ENCODE measurements around the gene UROC1. TPM values are rescaled to one million over a fixed set of nuclear protein-coding genes. Genes with fewer than 3 reads are reported as not detected.

UROC1 gene
- total RNA-seq, 2 donors from 2014 or later, result not detected

GRCh38 chr3:126452213-126452612 lies 65.4 kb downstream of the UROC1 start:
- Mint-ChIP-seq H3K27me3 (no peaks in the 10 kb centered on the region), H3K4me3 (no peak overlapping the region)
- no peak for ATAC-seq (replicated peaks)

GRCh38 chr3:126451511-126451910 lies 66.1 kb downstream of the UROC1 start:
- ATAC-seq (replicated peaks), result no peak
- Mint-ChIP-seq H3K4me3 (no peak overlapping the region), H3K4me1 (peaks cover 2% of the 10 kb centered on the region), H3K9me3 (no peaks in the 10 kb centered on the region), H3K36me3 (ENCODE audit: low read depth) (peaks cover 72% of the 10 kb centered on the region), H3K27ac (peak overlapping the region; percentile 43), H3K27me3 (no peaks in the 10 kb centered on the region)

More at GRCh38 chr3:126452213-126452612, 65.4 kb downstream of the UROC1 start:
- peak overlapping the region; percentile 43 for H3K27ac Mint-ChIP-seq
- no peaks in the 10 kb centered on the region for H3K9me3 Mint-ChIP-seq
- H3K36me3 Mint-ChIP-seq (ENCODE audit: low read depth), result peaks cover 79% of the 10 kb centered on the region
- H3K4me1 Mint-ChIP-seq, result peaks cover 5% of the 10 kb centered on the region

- Mint-ChIP-seq H3K9me3 (no peaks in the 10 kb centered on the region), H3K4me1 (no peaks in the 10 kb centered on the region), H3K27me3 (no peaks in the 10 kb centered on the region), H3K36me3 (ENCODE audit: low read depth) (peaks cover 66% of the 10 kb centered on the region), H3K4me3 (no peak overlapping the region), H3K27ac (no peak overlapping the region)
- no peak for ATAC-seq (replicated peaks)
Measured at GRCh38 chr3:126450744-126451143, 66.8 kb downstream of the UROC1 start.

- Mint-ChIP-seq H3K9me3 (no peaks in the 10 kb centered on the region), H3K4me1 (no peaks in the 10 kb centered on the region), H3K36me3 (ENCODE audit: low read depth) (peaks cover 61% of the 10 kb centered on the region), H3K4me3 (no peak overlapping the region), H3K27me3 (no peaks in the 10 kb centered on the region), H3K27ac (no peak overlapping the region)
- ATAC-seq (replicated peaks), result no peak
Measured at GRCh38 chr3:126450219-126450618, 67.4 kb downstream of the UROC1 start.

GRCh38 chr3:126449621-126450051 lies 67.9 kb downstream of the UROC1 start:
- ATAC-seq (replicated peaks), result no peak
- Mint-ChIP-seq H3K27ac (no peak overlapping the region), H3K4me1 (no peaks in the 10 kb centered on the region), H3K9me3 (no peaks in the 10 kb centered on the region), H3K4me3 (no peak overlapping the region), H3K27me3 (no peaks in the 10 kb centered on the region), H3K36me3 (ENCODE audit: low read depth) (peaks cover 55% of the 10 kb centered on the region)

- no peak overlapping the region for H3K27ac Mint-ChIP-seq
- H3K9me3 Mint-ChIP-seq, result no peaks in the 10 kb centered on the region
- H3K4me1 Mint-ChIP-seq, result no peaks in the 10 kb centered on the region
- H3K36me3 Mint-ChIP-seq (ENCODE audit: low read depth), result peaks cover 49% of the 10 kb centered on the region
- ATAC-seq (replicated peaks), result no peak
- no peaks in the 10 kb centered on the region for H3K27me3 Mint-ChIP-seq
- no peak overlapping the region for H3K4me3 Mint-ChIP-seq
Measured at GRCh38 chr3:126448893-126449180, 68.7 kb downstream of the UROC1 start.

- Mint-ChIP-seq H3K36me3 (ENCODE audit: low read depth) (peaks cover 45% of the 10 kb centered on the region), H3K27ac (no peak overlapping the region), H3K4me1 (no peaks in the 10 kb centered on the region), H3K27me3 (no peaks in the 10 kb centered on the region), H3K4me3 (no peak overlapping the region), H3K9me3 (no peaks in the 10 kb centered on the region)
- no peak for ATAC-seq (replicated peaks)
Measured at GRCh38 chr3:126448136-126448892, 69.3 kb downstream of the UROC1 start.

GRCh38 chr3:126447456-126448106 lies 70.0 kb downstream of the UROC1 start:
- no peaks in the 10 kb centered on the region for H3K9me3 Mint-ChIP-seq
- H3K36me3 Mint-ChIP-seq (ENCODE audit: low read depth), result peaks cover 39% of the 10 kb centered on the region
- ATAC-seq (replicated peaks), result no peak
- no peaks in the 10 kb centered on the region for H3K4me1 Mint-ChIP-seq
- H3K27ac Mint-ChIP-seq, result no peak overlapping the region
- H3K4me3 Mint-ChIP-seq, result no peak overlapping the region
- no peaks in the 10 kb centered on the region for H3K27me3 Mint-ChIP-seq

GRCh38 chr3:126446791-126447190 lies 70.8 kb downstream of the UROC1 start:
- H3K36me3 Mint-ChIP-seq (ENCODE audit: low read depth), result peaks cover 39% of the 10 kb centered on the region
- no peak for ATAC-seq (replicated peaks)
- H3K4me3 Mint-ChIP-seq, result no peak overlapping the region
- H3K27ac Mint-ChIP-seq, result no peak overlapping the region
- H3K27me3 Mint-ChIP-seq, result no peaks in the 10 kb centered on the region
- H3K9me3 Mint-ChIP-seq, result no peaks in the 10 kb centered on the region
- no peaks in the 10 kb centered on the region for H3K4me1 Mint-ChIP-seq

- Mint-ChIP-seq H3K27ac (no peak overlapping the region), H3K9me3 (no peaks in the 10 kb centered on the region), H3K4me3 (no peak overlapping the region), H3K36me3 (ENCODE audit: low read depth) (peaks cover 37% of the 10 kb centered on the region), H3K27me3 (no peaks in the 10 kb centered on the region), H3K4me1 (no peaks in the 10 kb centered on the region)
- no peak for ATAC-seq (replicated peaks)
Measured at GRCh38 chr3:126446301-126446700, 71.3 kb downstream of the UROC1 start.

GRCh38 chr3:126445506-126445905 lies 72.1 kb downstream of the UROC1 start:
- Mint-ChIP-seq H3K4me1 (no peaks in the 10 kb centered on the region), H3K36me3 (ENCODE audit: low read depth) (peaks cover 32% of the 10 kb centered on the region), H3K27ac (no peak overlapping the region), H3K9me3 (no peaks in the 10 kb centered on the region), H3K4me3 (no peak overlapping the region), H3K27me3 (no peaks in the 10 kb centered on the region)
- no peak for ATAC-seq (replicated peaks)

- Mint-ChIP-seq H3K36me3 (ENCODE audit: low read depth) (peaks cover 44% of the 10 kb centered on the region), H3K27me3 (no peaks in the 10 kb centered on the region), H3K4me3 (no peak overlapping the region), H3K27ac (no peak overlapping the region), H3K4me1 (no peaks in the 10 kb centered on the region), H3K9me3 (no peaks in the 10 kb centered on the region)
- no peak for ATAC-seq (replicated peaks)
Measured at GRCh38 chr3:126442856-126443242, 74.7 kb downstream of the UROC1 start.

- no peak overlapping the region for H3K4me3 Mint-ChIP-seq
- H3K36me3 Mint-ChIP-seq (ENCODE audit: low read depth), result peaks cover 47% of the 10 kb centered on the region
- H3K9me3 Mint-ChIP-seq, result no peaks in the 10 kb centered on the region
- ATAC-seq (replicated peaks), result no peak
- no peaks in the 10 kb centered on the region for H3K4me1 Mint-ChIP-seq
- no peaks in the 10 kb centered on the region for H3K27me3 Mint-ChIP-seq
- no peak overlapping the region for H3K27ac Mint-ChIP-seq
Measured at GRCh38 chr3:126442094-126442855, 75.3 kb downstream of the UROC1 start.

- Mint-ChIP-seq H3K27ac (peak overlapping the region; percentile 52), H3K27me3 (no peaks in the 10 kb centered on the region), H3K4me3 (no peak overlapping the region), H3K4me1 (no peaks in the 10 kb centered on the region), H3K36me3 (ENCODE audit: low read depth) (peaks cover 56% of the 10 kb centered on the region), H3K9me3 (no peaks in the 10 kb centered on the region)
- ATAC-seq (replicated peaks), result no peak
Measured at GRCh38 chr3:126441256-126441880, 76.2 kb downstream of the UROC1 start.

GRCh38 chr3:126440709-126440995 lies 76.9 kb downstream of the UROC1 start:
- no peak for ATAC-seq (replicated peaks)
- Mint-ChIP-seq H3K4me3 (no peak overlapping the region), H3K36me3 (ENCODE audit: low read depth) (peaks cover 59% of the 10 kb centered on the region), H3K9me3 (no peaks in the 10 kb centered on the region), H3K27me3 (no peaks in the 10 kb centered on the region), H3K27ac (peak overlapping the region; percentile 52), H3K4me1 (no peaks in the 10 kb centered on the region)
